GM12878 (cell line): ENCODE measurements around the gene TRAF5. TPM values are rescaled to one million over a fixed set of nuclear protein-coding genes. Genes with fewer than 3 reads are reported as not detected.

Experiments
- ATAC-seq: fragments of 200-7000 bp; cut with Tn5 transposase; 3 replicates; pipeline ENCODE4 v1.9.1; 2020; ENCODE audit warnings: mild to moderate bottlenecking, moderate library complexity
- BruUV-seq: library from RNA; stranded (reverse); fragments of 400-500 nt; replicated peaks from 2 replicates; lab custom pipeline; 2021; lab: Mats Ljungman, UMichigan
- CTCF ChIA-PET: fragments of 300-600 bp; sonication (Branson Sonifier 250); formaldehyde crosslinking; extraction: SDS; loops from one replicate; lab custom pipeline; 2021; ENCODE audit warnings: inconsistent platforms; lab: Yijun Ruan, JAX
- POLR2A ChIA-PET: fragments of 350-600 bp; formaldehyde crosslinking; extraction: SDS; loops from one replicate; lab custom pipeline; 2021; ENCODE audit warnings: inconsistent platforms; lab: Charles Lee
- RAD21 ChIA-PET: fragments of 300-600 bp; sonication (Branson Sonifier 250); formaldehyde crosslinking; loops from one replicate; lab custom pipeline; 2023; ENCODE audit warnings: antibody characterized with exemption; ENCODE audit not compliant: unreplicated experiment; lab: Charles Lee
- SMC1A ChIA-PET: fragments of 300-600 bp; sonication (Branson Sonifier 250); formaldehyde crosslinking; loops from one replicate; lab custom pipeline; 2023; ENCODE audit not compliant: unreplicated experiment, uncharacterized antibody; lab: Charles Lee
- DNase-seq: peaks from one replicate; pipeline ENCODE4 v3.0.0-alpha.2; 2011; ENCODE audit warnings: low read depth, low spot score
- FAIRE-seq: peaks from 3 replicates; lab custom pipeline; 2011; peaks lifted over from hg19 to GRCh38; lab: Jason Lieb, UNC
- H2AFZ ChIP-seq: 2 replicates; pipeline ENCODE4 v1.6.0; 2011; ENCODE audit warnings: low read depth, low read length, control low read depth; ENCODE audit not compliant: control insufficient read depth
- H3K27ac ChIP-seq: 2 replicates; pipeline ENCODE4 v1.5.1; 2011; ENCODE audit warnings: control low read depth; ENCODE audit not compliant: control insufficient read depth, insufficient read depth
- H3K27me3 ChIP-seq, 2 experiments: replicated peaks in 1 of 2; 2 replicates each; pipeline versions ENCODE4 v1.6.0 to v1.6.1; 2011; ENCODE audit warnings: low read length in 1 of 2; ENCODE audit not compliant: control insufficient read depth in 2 of 2, insufficient read depth in 2 of 2
- H3K36me3 ChIP-seq, 2 experiments: 2 replicates each; pipeline ENCODE4 v1.5.1; 2011; ENCODE audit warnings: low read length in 1 of 2; ENCODE audit not compliant: control insufficient read depth in 2 of 2, insufficient read depth in 2 of 2
- H3K4me1 ChIP-seq: 2 replicates; pipeline ENCODE4 v1.6.1; 2011; ENCODE audit warnings: mild to moderate bottlenecking, low read length, moderate library complexity, mixed read lengths; ENCODE audit not compliant: control insufficient read depth, insufficient read depth
- H3K4me2 ChIP-seq: 2 replicates; pipeline ENCODE4 v1.6.0; 2011; ENCODE audit warnings: control low read depth; ENCODE audit not compliant: control insufficient read depth, insufficient read depth
- H3K4me3 ChIP-seq: fragments of 200-600 bp; sonication (generic); 2 replicates; pipeline ENCODE4 v1.5.1; 2016
- H3K79me2 ChIP-seq: 2 replicates; pipeline ENCODE4 v1.6.0; 2011; ENCODE audit warnings: low read length; ENCODE audit not compliant: control insufficient read depth, insufficient read depth
- H3K9ac ChIP-seq: 2 replicates; pipeline ENCODE4 v1.8.0; 2011; ENCODE audit warnings: low read length, control low read depth, mixed read lengths; ENCODE audit not compliant: control insufficient read depth, insufficient read depth
- H3K9me3 ChIP-seq: replicated peaks from 3 replicates; pipeline ENCODE4 v1.5.1; 2011; ENCODE audit warnings: mild to moderate bottlenecking, low read length; ENCODE audit not compliant: control insufficient read depth, insufficient read depth
- H4K20me1 ChIP-seq: 2 replicates; pipeline ENCODE4 v1.6.0; 2011; ENCODE audit not compliant: control insufficient read depth, insufficient read depth
- ATF7 ChIP-seq: fragments of 450-650 bp; IDR thresholded peaks from 2 replicates; pipeline ENCODE4 v1.6.1; 2016; ENCODE audit warnings: low read depth, mild to moderate bottlenecking
- CHD2 ChIP-seq: IDR thresholded peaks from 2 replicates; pipeline ENCODE4 v1.6.1; 2011; ENCODE audit warnings: low read depth, low read length, improper control_type of control experiment, borderline replicate concordance
- CREB1 ChIP-seq: IDR thresholded peaks from 2 replicates; pipeline ENCODE4 v1.6.1; 2012; ENCODE audit warnings: low read depth, mild to moderate bottlenecking, inconsistent platforms
- E2F8 ChIP-seq: fragments of 450-650 bp; IDR thresholded peaks from 2 replicates; pipeline ENCODE4 v1.6.1; 2018; ENCODE audit warnings: mild to moderate bottlenecking, low read depth, moderate library complexity; ENCODE audit not compliant: partially characterized antibody
- EGR1 ChIP-seq, 2 experiments: IDR thresholded peaks; 1 replicate in 1 of 2; 2 replicates in 1 of 2; pipeline ENCODE4 v1.6.1; 2011 to 2012; ENCODE audit warnings: low read depth in 2 of 2, low read length in 2 of 2, borderline replicate concordance in 1 of 2, mild to moderate bottlenecking in 1 of 2, moderate library complexity in 1 of 2
- HDAC2 ChIP-seq: fragments of 200-600 bp; sonication (generic); IDR thresholded peaks from 2 replicates; pipeline ENCODE4 v1.6.1; 2017
- RCOR1 ChIP-seq: conservative IDR thresholded peaks from 2 replicates; pipeline ENCODE4 v1.6.1; 2012; ENCODE audit warnings: low read depth, low read length, improper control_type of control experiment
- SMARCA5 ChIP-seq: fragments of 450-650 bp; IDR thresholded peaks from 2 replicates; pipeline ENCODE4 v1.6.1; 2017; ENCODE audit warnings: mild to moderate bottlenecking
- STAT3 ChIP-seq: IDR thresholded peaks from 2 replicates; pipeline ENCODE4 v1.6.1; 2011; ENCODE audit warnings: low read depth, low read length, improper control_type of control experiment
- TAF1 ChIP-seq: IDR thresholded peaks from 2 replicates; pipeline ENCODE4 v1.6.1; 2011; ENCODE audit warnings: mild to moderate bottlenecking, low read depth, low read length, borderline replicate concordance
- TCF12 ChIP-seq: IDR thresholded peaks from 2 replicates; pipeline ENCODE4 v1.6.1; 2011; ENCODE audit warnings: low read depth, mild to moderate bottlenecking, low read length
- WGBS: methylation state at CpG from one replicate; pipeline ENCODE4 v1.1.6; 2016; ENCODE audit warnings: low lambda C conversion rate; ENCODE audit not compliant: insufficient replicate concordance, insufficient coverage; ENCODE audit errors: missing lambda C conversion rate; 5-methylcytosine and 5-hydroxymethylcytosine counted together
- in situ Hi-C: fragments of 300-500 bp; cut with MboI; formaldehyde crosslinking; loops from 9 replicates; pipeline ENCODE4 v1.14.3; 2018; ENCODE audit warnings: mixed read lengths
- intact Hi-C: fragments of 100-400 bp; cut with micrococcal nuclease; formaldehyde crosslinking; loops from one replicate; pipeline ENCODE4 v1.14.2; 2022; ENCODE audit not compliant: unreplicated experiment
- polyA plus RNA-seq, 11 experiments: library from polyadenylated mRNA; depleted of rRNA in 4 of 11; unstranded in 6 of 11; stranded (reverse) in 5 of 11; fragments of >200 nt; fragmentation: Nextera tagmentation in 4 of 11; fragmentation: Illumina TruSeq in 1 of 11; extraction: Ambion mirVana in 4 of 11; extraction: Trizol in 1 of 11; gene quantifications; 1 replicate in 1 of 11; 2 replicates in 10 of 11; pipeline versions ENCODE4 v1.2.1 to v1.2.3, GENCODE V29; 2011 to 2016; ENCODE audit warnings: inconsistent platforms in 2 of 11, missing spikeins in 2 of 11, low read depth in 1 of 11
- total RNA-seq, 4 experiments: library from RNA; depleted of rRNA in 3 of 4; stranded (reverse); fragments of >200 nt in 3 of 4; fragmentation: Illumina TruSeq in 1 of 4; extraction: Trizol in 1 of 4; gene quantifications; 2 replicates each; pipeline versions ENCODE4 v1.2.1 to v1.2.3, GENCODE V29; 2013 to 2021
- TF ChIP-seq, protein P1 (sequence below): IDR thresholded peaks from 2 replicates; pipeline ENCODE4 v1.6.1; 2011; ENCODE audit warnings: low read depth, mild to moderate bottlenecking, low read length, moderate library complexity, borderline replicate concordance; ENCODE audit errors: extremely low read depth
- TF ChIP-seq, protein P2 (sequence below): fragments of 450-650 bp; IDR thresholded peaks from 2 replicates; pipeline ENCODE4 v1.6.1; 2014; ENCODE audit warnings: mild to moderate bottlenecking

Gene TRAF5
- total and polyA plus RNA-seq, 10 of the 15 experiments (the other 5 are each of a cell fraction or from before 2014, with no cell fraction given): 10.6 to 36.5 (median 26.3) TPM

- Histone ChIP-seq H4K20me1 (peaks cover 2% of the 10 kb centered on the region; the same call in 1 of the 2 replicates), H3K79me2 (peaks cover 4% of the 10 kb centered on the region), H3K4me2 (no peak overlapping the region), H3K36me3 (peaks cover 19 to 38% of the 10 kb centered on the region in 2 experiments), H3K9me3 (peaks cover 3% of the 10 kb centered on the region; the same call in 2 of the 3 replicates), H3K4me1 (peaks cover 4% of the 10 kb centered on the region), H3K27me3 (no peaks in the 10 kb centered on the region), H3K27ac (no peak overlapping the region), H3K9ac (no peak overlapping the region), H2AFZ (no peak overlapping the region), H3K4me3 (no peak overlapping the region)
- intact Hi-C loops (no loop called here), in situ Hi-C loops (no loop called here)
- FAIRE-seq (no peak), ATAC-seq (no peak), DNase-seq (no peak)
- TF ChIP-seq CHD2 (no peak), E2F8 (no peak), CREB1 (no peak), TCF12 (no peak), HDAC2 (no peak), TAF1 (no peak), SMARCA5 (no peak), STAT3 (no peak), EGR1 (IDR thresholded peaks at IDR 0.05; ENCODE audit: borderline replicate concordance in 1 of 2, low read depth in 2 of 2, low read length in 2 of 2) (no peak), ATF7 (no peak), RCOR1 (no peak)
- TF ChIP-seq, protein P1, sequence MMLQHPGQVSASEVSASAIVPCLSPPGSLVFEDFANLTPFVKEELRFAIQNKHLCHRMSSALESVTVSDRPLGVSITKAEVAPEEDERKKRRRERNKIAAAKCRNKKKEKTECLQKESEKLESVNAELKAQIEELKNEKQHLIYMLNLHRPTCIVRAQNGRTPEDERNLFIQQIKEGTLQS: no peak
- TF ChIP-seq, protein P2, sequence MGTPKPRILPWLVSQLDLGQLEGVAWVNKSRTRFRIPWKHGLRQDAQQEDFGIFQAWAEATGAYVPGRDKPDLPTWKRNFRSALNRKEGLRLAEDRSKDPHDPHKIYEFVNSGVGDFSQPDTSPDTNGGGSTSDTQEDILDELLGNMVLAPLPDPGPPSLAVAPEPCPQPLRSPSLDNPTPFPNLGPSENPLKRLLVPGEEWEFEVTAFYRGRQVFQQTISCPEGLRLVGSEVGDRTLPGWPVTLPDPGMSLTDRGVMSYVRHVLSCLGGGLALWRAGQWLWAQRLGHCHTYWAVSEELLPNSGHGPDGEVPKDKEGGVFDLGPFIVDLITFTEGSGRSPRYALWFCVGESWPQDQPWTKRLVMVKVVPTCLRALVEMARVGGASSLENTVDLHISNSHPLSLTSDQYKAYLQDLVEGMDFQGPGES: no peak
- ChIA-PET SMC1A (interaction anchor here (0.7 to 2.0 kb wide), 4 partner anchors 9 to 961 kb away, joined by 3 to 10 read pairs (median 4); no protein-coding TSS in a partner anchor), CTCF (interaction anchor here (0.5 to 3.6 kb wide), 6 partner anchors 11 to 409 kb away, joined by 4 to 22 read pairs (median 6); no protein-coding TSS in a partner anchor), RAD21 (interaction anchor here (1.9 to 2.6 kb wide), 2 partner anchors 29 to 33 kb away, joined by 7 to 9 read pairs; no protein-coding TSS in a partner anchor), POLR2A (no interaction called here)
- BruUV-seq: no TSS peak
- 69% methylated on average over 5 of the region's 5 CpGs for WGBS
Observed at GRCh38 chr1:211356723-211357407, 30.2 kb downstream of the TRAF5 start.
